Cardiac muscle cell (in vitro differentiated cells and primary cell): ENCODE results near the gene GGCT. TPM values are rescaled to one million over a fixed set of nuclear protein-coding genes. Genes with fewer than 3 reads are reported as not detected.

Experiments used
- DNase-seq, 2 donors: peaks; one replicate each; pipeline versions ENCODE4 v3.0.0 to v3.0.0-alpha.2; 2010 to 2017; ENCODE audit warnings: low read depth in 1 of 2, low spot score in 1 of 2
- H3K27ac ChIP-seq: fragments of 200-600 bp; sonication (generic); 2 replicates; pipeline ENCODE4 v1.5.1; 2016
- H3K27me3 ChIP-seq: fragments of 200-600 bp; sonication (generic); 2 replicates; pipeline ENCODE4 v1.6.0; 2016; ENCODE audit warnings: control low read depth
- H3K36me3 ChIP-seq: fragments of 200-600 bp; sonication (generic); 2 replicates; pipeline ENCODE4 v1.5.1; 2016; ENCODE audit warnings: control low read depth
- H3K4me1 ChIP-seq: fragments of 200-600 bp; sonication (generic); 2 replicates; pipeline ENCODE4 v1.8.1; 2017; ENCODE audit warnings: low read depth, mild to moderate bottlenecking, mixed run types
- H3K4me3 ChIP-seq: fragments of 200-600 bp; sonication (generic); 2 replicates; pipeline ENCODE4 v1.5.1; 2016; ENCODE audit warnings: mild to moderate bottlenecking
- H3K9me3 ChIP-seq: fragments of 200-600 bp; sonication (generic); 2 replicates; pipeline ENCODE4 v1.5.1; 2017; ENCODE audit warnings: low read depth, mild to moderate bottlenecking, control low read depth
- polyA plus RNA-seq: library from polyadenylated mRNA; unstranded; fragments of >200 nt; fragmentation: Nextera tagmentation; extraction: Ambion mirVana; gene quantifications from 2 replicates; pipeline ENCODE4 v1.2.1, GENCODE V29; 2016
- total RNA-seq: library from RNA; depleted of rRNA; stranded (reverse); fragments of >200 nt; gene quantifications from 2 replicates; pipeline ENCODE4 v1.2.3, GENCODE V29; 2016
- TF ChIP-seq, protein P1 (sequence below): IDR thresholded peaks from 2 replicates; pipeline ENCODE4 v1.5.1; 2012; ENCODE audit warnings: low read depth, mild to moderate bottlenecking, low read length

Gene GGCT
- total and polyA plus RNA-seq, 2 experiments from 2014 or later: 49.8 to 81.2 TPM

DNA sequence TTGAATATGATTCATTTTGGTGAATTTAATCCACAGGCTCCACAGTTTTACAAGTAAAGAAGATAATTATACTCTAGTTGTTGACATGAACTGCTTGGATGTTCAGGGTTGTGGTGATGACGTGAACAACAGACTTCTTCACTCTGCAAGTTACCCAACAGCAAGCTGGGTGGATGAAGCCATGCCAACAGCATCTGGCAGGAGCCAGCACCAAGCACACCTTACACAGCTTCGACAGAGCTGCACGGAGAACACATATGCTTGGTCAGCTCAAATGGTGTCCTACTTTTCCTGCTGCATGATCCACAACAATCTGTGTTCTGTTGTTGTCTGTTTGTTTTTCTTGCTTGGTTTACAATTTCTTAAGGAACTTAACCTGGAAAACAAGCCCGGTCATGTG, 35.8 kb downstream of the GGCT start:
- Histone ChIP-seq H3K36me3 (no peaks in the 10 kb centered on the region), H3K4me1 (peaks cover 79% of the 10 kb centered on the region), H3K9me3 (no peaks in the 10 kb centered on the region), H3K27me3 (no peaks in the 10 kb centered on the region), H3K4me3 (no peak overlapping the region), H3K27ac (peak overlapping the region; percentile 61)
- peak in 1 of 2 donors; percentile 74 for DNase-seq
- TF ChIP-seq, protein P1, sequence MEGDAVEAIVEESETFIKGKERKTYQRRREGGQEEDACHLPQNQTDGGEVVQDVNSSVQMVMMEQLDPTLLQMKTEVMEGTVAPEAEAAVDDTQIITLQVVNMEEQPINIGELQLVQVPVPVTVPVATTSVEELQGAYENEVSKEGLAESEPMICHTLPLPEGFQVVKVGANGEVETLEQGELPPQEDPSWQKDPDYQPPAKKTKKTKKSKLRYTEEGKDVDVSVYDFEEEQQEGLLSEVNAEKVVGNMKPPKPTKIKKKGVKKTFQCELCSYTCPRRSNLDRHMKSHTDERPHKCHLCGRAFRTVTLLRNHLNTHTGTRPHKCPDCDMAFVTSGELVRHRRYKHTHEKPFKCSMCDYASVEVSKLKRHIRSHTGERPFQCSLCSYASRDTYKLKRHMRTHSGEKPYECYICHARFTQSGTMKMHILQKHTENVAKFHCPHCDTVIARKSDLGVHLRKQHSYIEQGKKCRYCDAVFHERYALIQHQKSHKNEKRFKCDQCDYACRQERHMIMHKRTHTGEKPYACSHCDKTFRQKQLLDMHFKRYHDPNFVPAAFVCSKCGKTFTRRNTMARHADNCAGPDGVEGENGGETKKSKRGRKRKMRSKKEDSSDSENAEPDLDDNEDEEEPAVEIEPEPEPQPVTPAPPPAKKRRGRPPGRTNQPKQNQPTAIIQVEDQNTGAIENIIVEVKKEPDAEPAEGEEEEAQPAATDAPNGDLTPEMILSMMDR: no peak

DNA sequence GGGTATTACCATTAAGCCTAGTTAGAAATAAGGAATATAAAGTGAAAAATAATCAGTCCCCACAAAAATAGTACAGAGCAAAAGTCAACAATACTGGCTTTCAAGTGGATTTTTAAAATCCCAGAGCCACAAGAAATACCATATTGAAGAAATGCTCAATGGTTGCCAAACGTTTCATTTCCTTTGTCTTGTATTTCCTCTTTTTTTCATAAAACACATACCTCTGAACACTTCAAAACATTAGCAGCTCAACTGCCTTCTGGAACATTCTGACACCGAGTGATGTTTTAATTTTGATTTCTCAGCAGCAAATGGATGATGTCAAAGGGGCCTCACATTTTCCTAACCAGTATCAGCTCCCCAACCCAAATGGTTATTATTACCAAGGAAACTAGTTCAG, 36.6 kb downstream of the GGCT start:
- Histone ChIP-seq H3K4me1 (peaks cover 73% of the 10 kb centered on the region), H3K27ac (no peak overlapping the region), H3K9me3 (no peaks in the 10 kb centered on the region), H3K27me3 (no peaks in the 10 kb centered on the region), H3K4me3 (no peak overlapping the region), H3K36me3 (no peaks in the 10 kb centered on the region)
- TF ChIP-seq, protein P1: no peak
- DNase-seq: no peak

DNA sequence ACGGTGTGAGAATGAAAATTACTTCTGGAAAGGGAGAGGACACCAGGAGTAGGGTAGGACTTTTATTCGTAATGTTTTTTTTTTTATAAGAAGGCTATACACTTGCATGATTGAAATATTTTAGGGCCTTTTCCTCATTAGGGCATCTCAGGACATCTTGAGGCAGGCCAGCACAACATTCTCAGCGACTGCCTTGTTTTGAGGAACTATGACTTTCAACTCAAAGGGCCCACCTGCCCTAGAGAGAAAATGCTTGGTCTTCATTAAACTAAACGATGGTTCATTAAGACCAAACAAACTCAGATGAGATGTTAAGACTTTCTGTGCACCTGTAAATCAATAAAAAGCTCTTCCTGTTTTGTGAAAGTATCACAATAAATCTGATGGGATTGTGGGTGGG, 37.4 kb downstream of the GGCT start:
- H3K9me3 ChIP-seq: no peaks in the 10 kb centered on the region
- H3K4me1 ChIP-seq: peaks cover 66% of the 10 kb centered on the region
- H3K36me3 ChIP-seq: no peaks in the 10 kb centered on the region

DNA sequence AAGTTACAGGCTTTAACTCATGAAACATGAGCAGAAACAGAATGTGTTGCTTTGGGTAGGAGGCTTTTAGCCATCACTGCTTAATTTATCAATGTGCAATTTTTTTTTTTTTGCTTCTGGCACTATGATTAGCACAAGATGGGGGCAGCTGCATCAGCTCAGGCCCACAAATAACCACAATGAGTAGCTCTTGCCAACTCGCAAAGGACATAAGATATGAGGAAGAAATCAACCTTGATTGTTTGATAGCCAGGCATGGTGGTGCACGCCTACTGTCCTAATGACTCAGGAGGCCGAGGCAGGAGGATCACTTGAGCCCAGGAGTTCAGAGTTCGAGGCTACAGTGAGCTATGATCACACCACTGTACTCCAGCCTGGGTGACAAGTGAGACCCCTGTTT, 38.4 kb downstream of the GGCT start:
- Histone ChIP-seq H3K27me3 (no peaks in the 10 kb centered on the region), H3K4me1 (peaks cover 56% of the 10 kb centered on the region), H3K4me3 (no peak overlapping the region), H3K27ac (no peak overlapping the region), H3K9me3 (no peaks in the 10 kb centered on the region), H3K36me3 (no peaks in the 10 kb centered on the region)
- TF ChIP-seq, protein P1: no peak
- DNase-seq: peak in 1 of 2 donors; percentile 69

More for the DNA sequence above, 37.4 kb downstream of the GGCT start:
- DNase-seq: no peak
- TF ChIP-seq, protein P1: no peak
- Histone ChIP-seq H3K27me3 (no peaks in the 10 kb centered on the region), H3K27ac (no peak overlapping the region), H3K4me3 (no peak overlapping the region)

DNA sequence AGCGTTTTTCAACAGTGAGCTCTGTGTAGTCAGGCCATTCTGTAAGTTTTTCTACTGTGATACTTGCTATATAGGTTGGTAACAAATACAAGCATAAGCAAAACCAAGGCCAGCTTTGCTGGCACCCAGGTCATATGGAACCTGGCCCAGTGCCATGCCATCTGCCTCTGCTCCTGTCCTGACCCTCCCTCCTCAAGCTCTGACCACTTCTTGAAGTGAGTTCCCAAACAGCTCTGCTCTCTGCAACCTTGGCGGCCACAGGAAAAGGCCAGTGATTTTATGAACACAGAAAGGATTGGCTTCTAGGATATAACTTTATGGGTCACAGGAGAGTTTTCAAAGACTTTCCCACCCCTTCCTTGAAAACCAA, 38.8 kb downstream of the GGCT start:
- Histone ChIP-seq H3K27ac (no peak overlapping the region), H3K36me3 (no peaks in the 10 kb centered on the region)
- TF ChIP-seq, protein P1: no peak

More for the DNA sequence above, 38.8 kb downstream of the GGCT start:
- peaks cover 52% of the 10 kb centered on the region for H3K4me1 ChIP-seq
- H3K27me3 ChIP-seq: no peaks in the 10 kb centered on the region
- no peak for DNase-seq
- H3K4me3 ChIP-seq: no peak overlapping the region
- no peaks in the 10 kb centered on the region for H3K9me3 ChIP-seq
